OCI-LY1 (cell line): ENCODE measurements around the gene PRKG1.

Experiments
- H2AFZ ChIP-seq: fragments of 200-600 bp; sonication (generic), shearing (Covaris generic); 2 replicates; pipeline ENCODE4 v1.6.0; 2014; ENCODE audit warnings: antibody characterized with exemption, mild to moderate bottlenecking, low read length
- H3F3A ChIP-seq: fragments of 200-600 bp; sonication (generic), shearing (Covaris generic); 2 replicates; pipeline ENCODE4 v1.6.0; 2014; ENCODE audit warnings: mild to moderate bottlenecking, antibody characterized with exemption, low read length, moderate library complexity; ENCODE audit not compliant: insufficient read depth
- H3K27ac ChIP-seq: fragments of 200-600 bp; sonication (generic); 2 replicates; pipeline ENCODE4 v1.5.1; 2014; ENCODE audit warnings: low read length, mixed run types, mild to moderate bottlenecking, low read depth; ENCODE audit not compliant: poor library complexity, severe bottlenecking
- H3K27me3 ChIP-seq: fragments of 200-600 bp; sonication (generic); 2 replicates; pipeline ENCODE4 v1.6.0; 2014; ENCODE audit warnings: antibody characterized with exemption, mild to moderate bottlenecking, low read length, moderate library complexity; ENCODE audit not compliant: insufficient read depth
- H3K36me3 ChIP-seq: fragments of 200-600 bp; sonication (generic); 2 replicates; pipeline ENCODE4 v1.6.1; 2014; ENCODE audit warnings: mild to moderate bottlenecking, antibody characterized with exemption, low read length, moderate library complexity, mixed read lengths; ENCODE audit not compliant: insufficient read depth
- H3K4me1 ChIP-seq: fragments of 200-600 bp; sonication (generic); 2 replicates; pipeline ENCODE4 v1.5.1; 2014; ENCODE audit warnings: mild to moderate bottlenecking, low read length, moderate library complexity; ENCODE audit not compliant: insufficient read depth, severe bottlenecking
- H3K4me2 ChIP-seq: fragments of 200-600 bp; sonication (generic), shearing (Covaris generic); 2 replicates; pipeline ENCODE4 v1.6.1; 2014; ENCODE audit warnings: low read length
- H3K4me3 ChIP-seq: fragments of 200-600 bp; sonication (generic); 2 replicates; pipeline ENCODE4 v1.5.1; 2014; ENCODE audit warnings: low read length, low read depth, mild to moderate bottlenecking, mixed read lengths; ENCODE audit not compliant: poor library complexity, severe bottlenecking
- H3K79me2 ChIP-seq: fragments of 200-600 bp; shearing (Covaris generic); 2 replicates; pipeline ENCODE4 v1.6.1; 2016; ENCODE audit warnings: mixed run types, low read length, mixed read lengths; ENCODE audit not compliant: insufficient read depth
- H3K9ac ChIP-seq: fragments of 200-600 bp; sonication (generic), shearing (Covaris generic); 2 replicates; pipeline ENCODE4 v1.6.1; 2014; ENCODE audit warnings: mild to moderate bottlenecking, low read length, mixed read lengths
- H3K9me2 ChIP-seq: fragments of 200-600 bp; sonication (generic), shearing (Covaris generic); 2 replicates; pipeline ENCODE4 v1.6.1; 2014; ENCODE audit warnings: low read depth, mild to moderate bottlenecking, low read length, mixed read lengths
- H3K9me3 ChIP-seq: fragments of 200-600 bp; shearing (Covaris generic); 2 replicates; pipeline ENCODE4 v1.6.1; 2014; ENCODE audit warnings: low read length, mixed read lengths
- H4K20me1 ChIP-seq: fragments of 200-600 bp; sonication (generic), shearing (Covaris generic); 2 replicates; pipeline ENCODE4 v1.6.0; 2016; ENCODE audit warnings: mild to moderate bottlenecking, low read length; ENCODE audit not compliant: insufficient read depth
- EZH2 ChIP-seq: fragments of 200-600 bp; sonication (generic), shearing (Covaris generic); IDR thresholded peaks from 2 replicates; pipeline ENCODE4 v1.8.0; 2017; ENCODE audit warnings: borderline replicate concordance, mixed run types, mild to moderate bottlenecking, antibody characterized with exemption, low read length, moderate library complexity, mixed read lengths
- TF ChIP-seq, protein P1 (sequence below): fragments of 200-600 bp; sonication (generic), shearing (Covaris generic); IDR thresholded peaks from 2 replicates; pipeline ENCODE4 v1.5.1; 2017; ENCODE audit warnings: mild to moderate bottlenecking, antibody characterized with exemption, low read length, moderate library complexity, mixed read lengths

PRKG1 gene

DNA sequence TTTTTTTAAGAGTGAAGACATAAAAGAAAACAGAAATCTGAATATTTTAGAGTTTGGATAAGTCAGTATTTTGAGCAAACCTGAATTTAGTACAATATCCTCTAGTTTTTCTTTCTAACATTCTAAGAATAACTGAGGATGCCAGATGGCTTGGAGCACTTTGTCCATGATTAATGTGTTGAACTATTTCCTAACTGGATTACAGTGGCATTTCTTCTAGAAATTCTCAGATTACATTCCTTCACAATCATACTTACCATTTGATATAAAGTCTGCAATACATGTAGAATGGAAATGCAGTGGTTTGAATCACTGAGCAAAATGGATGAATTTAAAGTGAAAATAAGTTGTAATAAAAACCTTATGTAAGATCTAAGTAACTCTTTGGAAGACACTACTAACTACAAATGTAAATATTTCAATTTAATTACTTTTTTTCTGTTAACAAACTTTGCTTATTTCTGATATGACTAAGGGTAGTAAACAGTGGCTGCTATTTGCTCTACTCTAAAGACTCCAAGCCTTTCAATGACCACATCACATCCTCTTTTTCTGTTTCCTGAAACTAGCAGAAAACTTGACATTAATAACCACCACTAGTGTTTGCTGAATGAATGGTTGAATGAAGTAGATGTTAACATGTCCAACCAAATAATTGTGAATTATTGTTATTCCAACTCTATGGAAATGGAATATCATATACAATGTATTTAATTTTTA lies 102.8 kb downstream of the PRKG1 start:
- no peak overlapping the region for H3K4me2 ChIP-seq
- H3K27me3 ChIP-seq: no peaks in the 10 kb centered on the region
- no peaks in the 10 kb centered on the region for H4K20me1 ChIP-seq
- H3K9ac ChIP-seq: no peak overlapping the region
- no peaks in the 10 kb centered on the region for H3K4me1 ChIP-seq
- no peaks in the 10 kb centered on the region for H3F3A ChIP-seq
- H3K79me2 ChIP-seq: no peaks in the 10 kb centered on the region
- H3K4me3 ChIP-seq: no peak overlapping the region
- no peaks in the 10 kb centered on the region for H3K9me3 ChIP-seq
- no peak overlapping the region for H3K27ac ChIP-seq
- TF ChIP-seq EZH2: no peak
- TF ChIP-seq, protein P1, sequence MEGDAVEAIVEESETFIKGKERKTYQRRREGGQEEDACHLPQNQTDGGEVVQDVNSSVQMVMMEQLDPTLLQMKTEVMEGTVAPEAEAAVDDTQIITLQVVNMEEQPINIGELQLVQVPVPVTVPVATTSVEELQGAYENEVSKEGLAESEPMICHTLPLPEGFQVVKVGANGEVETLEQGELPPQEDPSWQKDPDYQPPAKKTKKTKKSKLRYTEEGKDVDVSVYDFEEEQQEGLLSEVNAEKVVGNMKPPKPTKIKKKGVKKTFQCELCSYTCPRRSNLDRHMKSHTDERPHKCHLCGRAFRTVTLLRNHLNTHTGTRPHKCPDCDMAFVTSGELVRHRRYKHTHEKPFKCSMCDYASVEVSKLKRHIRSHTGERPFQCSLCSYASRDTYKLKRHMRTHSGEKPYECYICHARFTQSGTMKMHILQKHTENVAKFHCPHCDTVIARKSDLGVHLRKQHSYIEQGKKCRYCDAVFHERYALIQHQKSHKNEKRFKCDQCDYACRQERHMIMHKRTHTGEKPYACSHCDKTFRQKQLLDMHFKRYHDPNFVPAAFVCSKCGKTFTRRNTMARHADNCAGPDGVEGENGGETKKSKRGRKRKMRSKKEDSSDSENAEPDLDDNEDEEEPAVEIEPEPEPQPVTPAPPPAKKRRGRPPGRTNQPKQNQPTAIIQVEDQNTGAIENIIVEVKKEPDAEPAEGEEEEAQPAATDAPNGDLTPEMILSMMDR: no peak
- H3K9me2 ChIP-seq: no peaks in the 10 kb centered on the region
- H3K36me3 ChIP-seq: no peaks in the 10 kb centered on the region
- H2AFZ ChIP-seq: no peak overlapping the region

GRCh38 chr10:51178634-51179033 lies 104.3 kb downstream of the PRKG1 start:
- H3K79me2 ChIP-seq: no peaks in the 10 kb centered on the region
- no peaks in the 10 kb centered on the region for H3K27me3 ChIP-seq
- H3K4me3 ChIP-seq: no peak overlapping the region
- no peaks in the 10 kb centered on the region for H3K9me2 ChIP-seq
- no peaks in the 10 kb centered on the region for H3K9me3 ChIP-seq
- no peak overlapping the region for H3K9ac ChIP-seq
- H3K36me3 ChIP-seq: no peaks in the 10 kb centered on the region
- no peaks in the 10 kb centered on the region for H3F3A ChIP-seq
- no peak overlapping the region for H2AFZ ChIP-seq
- no peak overlapping the region for H3K27ac ChIP-seq
- H3K4me1 ChIP-seq: no peaks in the 10 kb centered on the region
- TF ChIP-seq EZH2: no peak
- TF ChIP-seq, protein P1: no peak
- no peaks in the 10 kb centered on the region for H4K20me1 ChIP-seq
- H3K4me2 ChIP-seq: no peak overlapping the region

GRCh38 chr10:51180141-51180540 lies 105.9 kb downstream of the PRKG1 start:
- H3K4me1 ChIP-seq: no peaks in the 10 kb centered on the region
- no peaks in the 10 kb centered on the region for H3K27me3 ChIP-seq
- no peaks in the 10 kb centered on the region for H3K9me2 ChIP-seq
- no peak for TF ChIP-seq EZH2
- TF ChIP-seq, protein P1: no peak
- H3F3A ChIP-seq: no peaks in the 10 kb centered on the region
- no peak overlapping the region for H3K9ac ChIP-seq
- no peaks in the 10 kb centered on the region for H3K79me2 ChIP-seq
- H3K27ac ChIP-seq: no peak overlapping the region
- no peaks in the 10 kb centered on the region for H4K20me1 ChIP-seq
- no peaks in the 10 kb centered on the region for H3K36me3 ChIP-seq
- no peak overlapping the region for H2AFZ ChIP-seq
- no peak overlapping the region for H3K4me3 ChIP-seq
- H3K9me3 ChIP-seq: no peaks in the 10 kb centered on the region
- H3K4me2 ChIP-seq: no peak overlapping the region
